SK-N-SH treated with all-trans-retinoic acid at 6 μM for 48 hours (cell line): Measurements from ENCODE around the gene CCDC40.

Source experiments
- ATAC-seq: fragments of 200-7000 bp; cut with Tn5 transposase; 3 replicates; pipeline ENCODE4 v1.9.1; 2020; ENCODE audit warnings: mild to moderate bottlenecking, moderate library complexity
- ARNTL ChIP-seq: fragments of 450-650 bp; formaldehyde crosslinking; IDR thresholded peaks from 2 replicates; pipeline ENCODE4 v1.5.0; 2020; ENCODE audit warnings: low read depth, mild to moderate bottlenecking, moderate library complexity, borderline replicate concordance
- BACH2 ChIP-seq: fragments of 250-450 bp; sonication (Bioruptor Pico); IDR thresholded peaks from 2 replicates; pipeline ENCODE4 v1.9.0; 2021; ENCODE audit warnings: mild to moderate bottlenecking, borderline replicate concordance
- CREB5 ChIP-seq: fragments of 250-450 bp; sonication (Bioruptor Pico); IDR thresholded peaks from 2 replicates; pipeline ENCODE4 v1.5.1; 2020; ENCODE audit warnings: low read depth, mild to moderate bottlenecking, moderate library complexity
- CSDC2 ChIP-seq: fragments of 250-450 bp; sonication (Bioruptor Pico); IDR thresholded peaks from 2 replicates; pipeline ENCODE4 v1.5.0; 2020; ENCODE audit warnings: mild to moderate bottlenecking, moderate library complexity
- ESRRG ChIP-seq: fragments of 250-450 bp; sonication (Bioruptor Pico); IDR thresholded peaks from 2 replicates; pipeline ENCODE4 v1.6.1; 2021; ENCODE audit warnings: mild to moderate bottlenecking
- GLIS3 ChIP-seq: fragments of 250-450 bp; sonication (Bioruptor Pico); IDR thresholded peaks from 2 replicates; pipeline ENCODE4 v1.5.0; 2020; ENCODE audit warnings: mild to moderate bottlenecking, moderate library complexity
- ISL1 ChIP-seq: fragments of 250-450 bp; sonication (Bioruptor Pico); IDR thresholded peaks from 2 replicates; pipeline ENCODE4 v2.1.2; 2022; ENCODE audit warnings: mild to moderate bottlenecking, moderate library complexity
- OSR1 ChIP-seq: fragments of 250-450 bp; sonication (Bioruptor Pico); IDR thresholded peaks from 2 replicates; pipeline ENCODE4 v1.8.0; 2022; ENCODE audit warnings: moderate library complexity, mild to moderate bottlenecking, inconsistent platforms
- PATZ1 ChIP-seq: fragments of 250-450 bp; sonication (Bioruptor Pico); IDR thresholded peaks from 2 replicates; pipeline ENCODE4 v1.8.0; 2020; ENCODE audit warnings: mild to moderate bottlenecking, moderate library complexity, borderline replicate concordance
- POU6F1 ChIP-seq: fragments of 250-450 bp; sonication (Bioruptor Pico); IDR thresholded peaks from 2 replicates; pipeline ENCODE4 v1.8.0; 2021; ENCODE audit warnings: low read depth, mild to moderate bottlenecking, moderate library complexity, borderline replicate concordance
- PPARA ChIP-seq: fragments of 250-450 bp; sonication (Bioruptor Pico); IDR thresholded peaks from 2 replicates; pipeline ENCODE4 v1.5.0; 2020; ENCODE audit warnings: mild to moderate bottlenecking, borderline replicate concordance
- RARB ChIP-seq: fragments of 250-450 bp; sonication (Bioruptor Pico); IDR thresholded peaks from 2 replicates; pipeline ENCODE4 v1.8.0; 2021; ENCODE audit warnings: mild to moderate bottlenecking, moderate library complexity
- SNAI2 ChIP-seq: fragments of 250-450 bp; sonication (Bioruptor Pico); IDR thresholded peaks from 2 replicates; pipeline ENCODE4 v1.5.0; 2020; ENCODE audit warnings: mild to moderate bottlenecking, moderate library complexity
- TCF4 ChIP-seq: fragments of 250-450 bp; sonication (Bioruptor Pico); IDR thresholded peaks from 2 replicates; pipeline ENCODE4 v1.8.0; 2021; ENCODE audit warnings: mild to moderate bottlenecking, moderate library complexity, borderline replicate concordance
- TOX ChIP-seq: fragments of 250-450 bp; sonication (Bioruptor Pico); IDR thresholded peaks from 2 replicates; pipeline ENCODE4 v1.8.0; 2021; ENCODE audit warnings: mild to moderate bottlenecking, moderate library complexity, borderline replicate concordance
- TSHZ2 ChIP-seq: fragments of 250-450 bp; sonication (Bioruptor Pico); IDR thresholded peaks from 2 replicates; pipeline ENCODE4 v1.5.0; 2020; ENCODE audit warnings: mild to moderate bottlenecking, moderate library complexity
- ZC3H10 ChIP-seq: fragments of 250-450 bp; sonication (Bioruptor Pico); IDR thresholded peaks from 2 replicates; pipeline ENCODE4 v1.5.1; 2021; ENCODE audit warnings: mild to moderate bottlenecking, moderate library complexity
- ZFP3 ChIP-seq: fragments of 250-450 bp; sonication (Bioruptor Pico); IDR thresholded peaks from 2 replicates; pipeline ENCODE4 v1.5.0; 2020; ENCODE audit warnings: mild to moderate bottlenecking, moderate library complexity
- ZNF565 ChIP-seq: fragments of 450-650 bp; formaldehyde crosslinking; conservative IDR thresholded peaks from 2 replicates; pipeline ENCODE4 v1.5.0; 2020; ENCODE audit warnings: low read depth, mild to moderate bottlenecking, moderate library complexity
- ZNF70 ChIP-seq: fragments of 450-650 bp; formaldehyde crosslinking; IDR thresholded peaks from 2 replicates; pipeline ENCODE4 v1.5.0; 2020; ENCODE audit warnings: mild to moderate bottlenecking, moderate library complexity
- ZNF8 ChIP-seq: fragments of 450-650 bp; formaldehyde crosslinking; IDR thresholded peaks from 2 replicates; pipeline ENCODE4 v1.5.0; 2020; ENCODE audit warnings: mild to moderate bottlenecking, moderate library complexity
- TF ChIP-seq, protein P1 (sequence below): fragments of 250-450 bp; sonication (Bioruptor Pico); IDR thresholded peaks from 2 replicates; pipeline ENCODE4 v1.5.1; 2021; ENCODE audit warnings: mild to moderate bottlenecking, moderate library complexity

The CCDC40 gene

GRCh38 chr17:80064696-80065095, 28.3 kb downstream of the CCDC40 start:
- ATAC-seq, result no peak
- TF ChIP-seq TCF4 (CRISPR knock-in tag) (no peak), TSHZ2 (CRISPR knock-in tag) (no peak), ARNTL (no peak), ZNF565 (CRISPR knock-in tag) (no peak), OSR1 (CRISPR knock-in tag) (no peak), SNAI2 (CRISPR knock-in tag) (no peak), ZC3H10 (CRISPR knock-in tag) (no peak), ZNF70 (CRISPR knock-in tag) (no peak), PPARA (no peak), TOX (CRISPR knock-in tag) (no peak), GLIS3 (CRISPR knock-in tag) (no peak), ISL1 (CRISPR knock-in tag) (no peak), POU6F1 (no peak)

DNA sequence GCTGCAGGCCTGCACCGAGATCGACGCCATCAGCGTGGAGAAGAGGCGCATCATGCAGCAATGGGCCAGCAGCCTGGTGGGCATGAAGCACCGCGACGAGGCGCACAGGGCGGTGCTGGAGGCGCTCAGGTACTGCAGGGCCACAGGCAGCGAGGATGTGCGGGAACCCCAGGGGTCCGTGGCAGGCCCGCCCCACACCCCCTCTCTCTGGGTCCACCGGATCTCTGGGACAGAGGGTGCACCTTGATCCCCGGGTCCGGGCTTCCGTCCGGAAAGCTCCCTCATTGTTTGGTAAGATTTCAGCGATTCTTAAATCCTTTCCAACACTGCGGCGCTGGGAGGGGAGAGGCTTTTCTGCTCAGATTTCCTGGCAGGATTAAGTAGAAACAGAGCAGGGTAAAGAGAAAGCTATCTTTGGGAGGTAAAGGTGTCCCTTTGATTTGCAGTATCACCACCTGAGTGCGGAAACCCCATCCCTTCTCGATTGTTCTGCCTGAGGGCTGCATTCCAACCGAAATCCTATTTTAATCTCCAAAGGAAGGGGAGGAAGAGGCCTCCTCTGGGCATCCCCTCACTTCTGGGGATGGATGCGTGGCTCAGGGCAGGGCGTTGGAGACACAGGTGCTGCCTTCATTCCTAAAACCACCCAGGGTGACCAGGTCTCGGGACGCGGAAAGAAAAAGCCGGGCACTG, 29.2 kb downstream of the CCDC40 start:
- TF ChIP-seq ARNTL, result no peak
- no peak for TF ChIP-seq ZFP3 (CRISPR knock-in tag)
- TF ChIP-seq CREB5, result no peak
- no peak for TF ChIP-seq TOX (CRISPR knock-in tag)
- TF ChIP-seq PPARA, result no peak
- no peak for TF ChIP-seq SNAI2 (CRISPR knock-in tag)
- no peak for TF ChIP-seq ISL1 (CRISPR knock-in tag)
- no peak for ATAC-seq

DNA sequence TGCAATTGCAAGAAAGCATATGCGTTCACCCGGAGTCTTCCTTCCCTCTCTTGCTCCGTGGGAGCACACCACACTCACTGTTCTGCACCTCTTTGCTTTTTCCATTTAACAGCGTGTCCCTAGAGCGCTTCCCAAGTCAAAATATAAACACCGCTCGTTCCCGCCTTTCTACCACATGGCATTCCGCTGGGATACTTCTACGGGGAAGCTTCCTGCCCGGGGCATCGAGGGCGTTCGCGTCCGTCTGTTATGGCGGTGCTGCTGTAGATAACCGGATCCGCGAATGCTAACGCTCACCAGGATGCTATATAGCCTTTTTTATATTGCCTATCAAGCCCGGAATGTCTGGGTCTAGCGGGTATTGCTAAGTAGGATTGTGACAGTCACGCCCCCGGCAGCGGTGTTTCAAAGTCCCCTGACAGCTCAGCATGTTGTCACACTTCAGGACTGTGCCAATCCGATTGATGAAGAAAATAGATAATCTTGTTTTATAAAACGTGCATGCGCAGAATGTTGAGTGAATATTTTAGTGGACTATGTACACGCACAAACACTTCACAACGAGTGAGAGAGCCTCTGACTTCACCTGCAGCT, 31.0 kb downstream of the CCDC40 start:
- TF ChIP-seq CSDC2 (CRISPR knock-in tag) (no peak), TOX (CRISPR knock-in tag) (no peak), ZNF8 (CRISPR knock-in tag) (no peak), ZNF70 (CRISPR knock-in tag) (no peak), ZFP3 (CRISPR knock-in tag) (no peak), ZC3H10 (CRISPR knock-in tag) (no peak), CREB5 (no peak), SNAI2 (CRISPR knock-in tag) (no peak), TCF4 (CRISPR knock-in tag) (no peak), OSR1 (CRISPR knock-in tag) (no peak), ESRRG (CRISPR knock-in tag) (no peak), PATZ1 (CRISPR knock-in tag) (no peak), RARB (CRISPR knock-in tag) (no peak), ISL1 (CRISPR knock-in tag) (no peak), GLIS3 (CRISPR knock-in tag) (no peak), BACH2 (CRISPR knock-in tag) (no peak)
- TF ChIP-seq, protein P1, sequence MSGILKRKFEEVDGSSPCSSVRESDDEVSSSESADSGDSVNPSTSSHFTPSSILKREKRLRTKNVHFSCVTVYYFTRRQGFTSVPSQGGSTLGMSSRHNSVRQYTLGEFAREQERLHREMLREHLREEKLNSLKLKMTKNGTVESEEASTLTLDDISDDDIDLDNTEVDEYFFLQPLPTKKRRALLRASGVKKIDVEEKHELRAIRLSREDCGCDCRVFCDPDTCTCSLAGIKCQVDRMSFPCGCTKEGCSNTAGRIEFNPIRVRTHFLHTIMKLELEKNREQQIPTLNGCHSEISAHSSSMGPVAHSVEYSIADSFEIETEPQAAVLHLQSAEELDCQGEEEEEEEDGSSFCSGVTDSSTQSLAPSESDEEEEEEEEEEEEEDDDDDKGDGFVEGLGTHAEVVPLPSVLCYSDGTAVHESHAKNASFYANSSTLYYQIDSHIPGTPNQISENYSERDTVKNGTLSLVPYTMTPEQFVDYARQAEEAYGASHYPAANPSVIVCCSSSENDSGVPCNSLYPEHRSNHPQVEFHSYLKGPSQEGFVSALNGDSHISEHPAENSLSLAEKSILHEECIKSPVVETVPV (CRISPR knock-in tag), result no peak
- ATAC-seq, result no peak
